Central memory CD8-positive, alpha-beta T cell (primary cell): Measurements from ENCODE around the gene TUBA3D.
"Not testable (repeated sequence)": the region's sequence is repeated elsewhere in the genome, so short reads cannot be mapped to it uniquely, and the experiment has no call there.

Source experiments
- ATAC-seq: fragments of 150-1000 bp; cut with Tn5 transposase; replicated peaks from 2 replicates; pipeline ENCODE4 v1.10.0; 2022; ENCODE audit warnings: mild to moderate bottlenecking, moderate FRiP score, moderate number of reproducible peaks; ENCODE audit not compliant: poor library complexity, severe bottlenecking; ENCODE audit errors: extremely low read depth
- DNase-seq, 2 donors: peaks; one replicate each; pipeline ENCODE4 v3.0.0; 2021; ENCODE audit warnings: low spot score in 2 of 2
- H3K27ac Mint-ChIP-seq: one replicate; pipeline ENCODE4 v1.8.0; 2022; ENCODE audit warnings: low read depth, mild to moderate bottlenecking, moderate library complexity, mixed read lengths
- H3K27me3 Mint-ChIP-seq: one replicate; pipeline ENCODE4 v1.8.0; 2022; ENCODE audit warnings: mixed read lengths
- H3K36me3 Mint-ChIP-seq: one replicate; pipeline ENCODE4 v1.8.0; 2022; ENCODE audit warnings: mild to moderate bottlenecking, moderate library complexity, mixed read lengths; ENCODE audit not compliant: insufficient read depth
- H3K4me1 Mint-ChIP-seq: one replicate; pipeline ENCODE4 v1.8.0; 2022; ENCODE audit warnings: mixed read lengths
- H3K4me3 Mint-ChIP-seq: one replicate; pipeline ENCODE4 v1.8.0; 2022; ENCODE audit warnings: mild to moderate bottlenecking, moderate library complexity, mixed read lengths
- H3K9me3 Mint-ChIP-seq: one replicate; pipeline ENCODE4 v1.8.0; 2022; ENCODE audit warnings: mixed read lengths

Gene TUBA3D

DNA sequence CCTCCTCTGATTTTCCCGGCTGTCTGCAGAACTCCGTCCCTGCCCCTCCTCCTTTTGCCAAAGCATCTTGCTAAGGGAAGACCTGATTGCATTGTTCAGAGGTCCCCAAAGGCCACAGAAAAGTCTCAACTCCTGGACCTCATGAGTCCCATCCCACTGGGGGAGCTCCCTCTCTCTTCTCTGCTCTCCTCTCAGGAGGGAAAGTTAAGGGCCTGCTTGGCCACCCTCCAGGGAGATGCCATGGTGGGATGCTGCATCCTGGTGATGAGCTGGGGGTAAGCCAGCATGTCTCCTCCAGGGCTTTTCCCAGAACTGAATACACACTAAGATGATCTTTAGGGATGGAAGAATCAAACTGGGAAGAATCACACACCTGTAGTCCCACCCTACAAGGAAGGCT, 2.7 kb upstream of the TUBA3D start:
- not testable (repeated sequence) for DNase-seq, H3K36me3 Mint-ChIP-seq, H3K4me1 Mint-ChIP-seq, ATAC-seq, H3K9me3 Mint-ChIP-seq, H3K27ac Mint-ChIP-seq, H3K27me3 Mint-ChIP-seq, H3K4me3 Mint-ChIP-seq

DNA sequence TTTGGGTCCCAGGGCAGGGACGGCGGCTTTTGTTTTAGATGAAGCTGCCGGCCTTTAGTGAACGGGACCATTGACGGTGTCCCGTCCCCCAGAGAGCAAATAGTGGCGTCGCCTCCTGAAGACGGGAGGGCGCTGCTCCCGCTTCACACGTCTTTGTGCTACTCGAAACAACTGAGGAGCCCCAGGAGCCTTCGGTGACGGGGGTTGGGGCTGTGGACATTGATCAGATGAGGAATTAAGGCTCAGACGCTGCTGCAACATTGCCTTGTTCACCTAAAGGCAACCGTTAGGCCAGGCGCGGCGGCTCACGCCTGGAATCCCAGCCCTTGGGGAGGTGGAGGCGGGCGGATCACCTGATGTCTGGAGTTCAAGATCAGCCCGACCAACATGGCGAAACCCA, 444 bp downstream of the TUBA3D start:
- H3K4me3 Mint-ChIP-seq, DNase-seq, H3K36me3 Mint-ChIP-seq, H3K27me3 Mint-ChIP-seq, H3K27ac Mint-ChIP-seq, H3K4me1 Mint-ChIP-seq, H3K9me3 Mint-ChIP-seq, ATAC-seq: not testable (repeated sequence)

DNA sequence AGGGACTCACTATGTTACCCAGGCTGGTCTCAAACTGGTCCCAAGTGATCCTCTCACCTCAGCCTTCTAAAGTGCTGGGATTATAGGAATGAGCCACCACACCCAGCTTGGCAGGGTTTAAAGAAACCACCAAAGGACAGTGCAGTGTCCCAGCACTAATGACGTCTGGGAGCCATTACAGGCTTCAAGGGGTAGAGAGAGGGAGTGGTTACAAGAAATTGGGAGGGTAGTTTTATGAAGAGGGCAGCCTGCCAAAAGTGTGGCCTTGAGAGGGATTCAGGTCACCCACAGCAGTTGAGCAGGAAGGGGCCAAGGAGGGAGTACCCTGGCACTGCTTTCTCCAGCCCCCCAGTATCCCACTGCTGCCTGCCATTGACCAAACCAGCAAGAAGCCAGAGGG, 1.3 kb downstream of the TUBA3D start:
- ATAC-seq = not testable (repeated sequence)

DNA sequence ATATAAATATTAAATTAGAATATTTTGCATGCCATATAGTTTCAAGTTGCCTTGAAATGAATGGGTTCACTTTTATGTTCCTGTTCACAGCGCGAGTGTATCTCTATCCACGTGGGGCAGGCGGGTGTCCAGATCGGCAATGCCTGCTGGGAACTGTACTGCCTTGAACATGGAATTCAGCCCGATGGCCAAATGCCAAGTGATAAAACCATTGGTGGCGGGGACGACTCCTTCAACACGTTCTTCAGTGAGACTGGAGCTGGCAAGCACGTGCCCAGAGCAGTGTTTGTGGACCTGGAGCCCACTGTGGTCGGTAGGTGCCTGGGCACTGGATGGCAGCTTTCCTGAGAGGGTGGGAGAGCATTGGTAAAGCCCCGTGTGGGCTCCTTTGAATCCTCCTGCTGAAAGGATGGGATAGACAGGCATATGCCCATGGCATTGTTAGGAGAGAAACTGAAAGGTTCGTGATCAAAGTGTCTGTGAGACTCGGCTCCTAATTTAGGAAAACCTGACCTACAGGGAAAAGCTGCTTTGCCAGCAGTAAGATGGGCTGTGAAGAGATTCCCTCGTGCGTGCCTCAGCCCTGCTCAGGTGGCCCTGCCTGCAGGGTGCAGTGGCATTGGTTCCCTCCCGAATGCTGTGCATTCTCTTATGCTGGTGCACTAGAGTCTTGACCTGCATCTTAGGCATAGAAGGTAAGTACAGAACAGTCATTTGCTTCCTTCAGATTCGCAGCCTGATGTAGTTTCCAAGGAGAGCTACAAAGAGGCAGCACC, 2.3 kb downstream of the TUBA3D start:
- not testable (repeated sequence) for H3K4me3 Mint-ChIP-seq, ATAC-seq, DNase-seq, H3K27me3 Mint-ChIP-seq, H3K4me1 Mint-ChIP-seq, H3K36me3 Mint-ChIP-seq, H3K9me3 Mint-ChIP-seq, H3K27ac Mint-ChIP-seq

More for the DNA sequence above, 1.3 kb downstream of the TUBA3D start:
- H3K9me3 Mint-ChIP-seq, H3K27me3 Mint-ChIP-seq, H3K36me3 Mint-ChIP-seq, H3K27ac Mint-ChIP-seq, H3K4me1 Mint-ChIP-seq, H3K4me3 Mint-ChIP-seq, DNase-seq: not testable (repeated sequence)

DNA sequence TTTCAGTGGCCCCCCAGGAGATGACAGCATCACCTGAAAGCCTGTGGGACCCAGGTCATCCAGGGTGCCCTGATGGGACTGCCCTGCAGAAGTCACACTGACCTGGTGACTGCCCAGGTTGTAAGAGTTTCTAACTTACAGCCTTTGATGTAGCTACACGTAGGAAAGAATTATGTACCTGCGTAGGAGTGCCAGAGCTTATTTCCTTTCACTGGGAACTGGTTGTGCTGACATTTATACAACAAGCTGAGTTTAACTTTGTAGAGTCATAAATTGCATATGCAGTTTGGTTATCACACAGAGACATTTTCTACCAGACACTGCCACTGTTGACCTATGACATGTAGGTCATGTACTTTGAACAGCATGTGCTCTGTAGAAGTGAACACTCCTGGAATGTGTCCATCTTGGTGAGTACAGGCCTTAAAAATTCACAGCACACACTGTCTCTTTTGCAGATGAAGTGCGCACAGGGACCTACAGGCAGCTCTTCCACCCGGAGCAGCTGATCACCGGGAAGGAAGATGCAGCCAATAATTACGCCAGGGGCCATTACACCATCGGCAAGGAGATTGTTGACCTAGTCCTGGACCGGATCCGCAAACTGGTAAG, 3.0 kb downstream of the TUBA3D start:
- not testable (repeated sequence) for H3K27me3 Mint-ChIP-seq, H3K4me3 Mint-ChIP-seq, H3K4me1 Mint-ChIP-seq, H3K9me3 Mint-ChIP-seq, H3K27ac Mint-ChIP-seq, DNase-seq, H3K36me3 Mint-ChIP-seq, ATAC-seq

DNA sequence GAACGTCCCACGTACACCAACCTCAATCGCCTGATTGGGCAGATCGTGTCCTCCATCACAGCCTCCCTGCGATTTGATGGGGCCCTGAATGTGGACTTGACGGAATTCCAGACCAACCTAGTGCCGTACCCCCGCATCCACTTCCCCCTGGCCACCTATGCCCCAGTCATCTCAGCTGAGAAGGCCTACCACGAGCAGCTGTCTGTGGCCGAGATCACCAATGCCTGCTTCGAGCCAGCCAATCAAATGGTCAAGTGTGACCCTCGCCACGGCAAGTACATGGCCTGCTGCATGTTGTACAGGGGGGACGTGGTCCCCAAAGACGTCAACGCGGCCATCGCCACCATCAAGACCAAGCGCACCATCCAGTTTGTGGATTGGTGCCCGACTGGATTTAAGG, 4.4 kb downstream of the TUBA3D start:
- H3K9me3 Mint-ChIP-seq, ATAC-seq, DNase-seq, H3K27me3 Mint-ChIP-seq, H3K36me3 Mint-ChIP-seq, H3K27ac Mint-ChIP-seq, H3K4me3 Mint-ChIP-seq, H3K4me1 Mint-ChIP-seq: not testable (repeated sequence)

DNA sequence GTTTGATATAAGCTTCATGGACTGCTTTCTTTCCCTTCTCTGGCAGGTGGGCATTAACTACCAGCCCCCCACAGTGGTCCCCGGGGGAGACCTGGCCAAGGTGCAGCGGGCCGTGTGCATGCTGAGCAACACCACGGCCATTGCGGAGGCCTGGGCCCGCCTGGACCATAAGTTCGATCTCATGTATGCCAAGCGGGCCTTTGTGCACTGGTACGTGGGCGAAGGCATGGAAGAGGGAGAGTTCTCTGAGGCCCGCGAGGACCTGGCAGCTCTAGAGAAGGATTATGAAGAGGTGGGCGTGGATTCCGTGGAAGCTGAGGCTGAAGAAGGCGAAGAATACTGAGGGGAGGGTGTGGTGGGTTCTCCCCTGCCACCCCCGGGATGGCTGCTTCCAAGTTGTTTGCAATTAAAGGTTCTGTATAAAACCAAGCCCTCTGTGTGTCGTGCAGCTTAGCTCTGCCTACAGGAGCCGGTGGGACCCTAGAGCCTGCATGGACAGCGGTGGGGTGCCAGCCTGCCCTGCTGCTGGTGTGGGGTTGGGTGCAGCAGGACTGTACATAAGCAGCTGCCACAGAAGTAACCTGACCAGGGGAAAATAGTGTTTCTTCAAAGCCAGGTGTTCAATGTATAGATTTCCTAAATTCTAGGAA, 6.7 kb downstream of the TUBA3D start:
- not testable (repeated sequence) for H3K27me3 Mint-ChIP-seq, H3K4me3 Mint-ChIP-seq, H3K9me3 Mint-ChIP-seq, H3K27ac Mint-ChIP-seq, DNase-seq, H3K36me3 Mint-ChIP-seq, ATAC-seq, H3K4me1 Mint-ChIP-seq

DNA sequence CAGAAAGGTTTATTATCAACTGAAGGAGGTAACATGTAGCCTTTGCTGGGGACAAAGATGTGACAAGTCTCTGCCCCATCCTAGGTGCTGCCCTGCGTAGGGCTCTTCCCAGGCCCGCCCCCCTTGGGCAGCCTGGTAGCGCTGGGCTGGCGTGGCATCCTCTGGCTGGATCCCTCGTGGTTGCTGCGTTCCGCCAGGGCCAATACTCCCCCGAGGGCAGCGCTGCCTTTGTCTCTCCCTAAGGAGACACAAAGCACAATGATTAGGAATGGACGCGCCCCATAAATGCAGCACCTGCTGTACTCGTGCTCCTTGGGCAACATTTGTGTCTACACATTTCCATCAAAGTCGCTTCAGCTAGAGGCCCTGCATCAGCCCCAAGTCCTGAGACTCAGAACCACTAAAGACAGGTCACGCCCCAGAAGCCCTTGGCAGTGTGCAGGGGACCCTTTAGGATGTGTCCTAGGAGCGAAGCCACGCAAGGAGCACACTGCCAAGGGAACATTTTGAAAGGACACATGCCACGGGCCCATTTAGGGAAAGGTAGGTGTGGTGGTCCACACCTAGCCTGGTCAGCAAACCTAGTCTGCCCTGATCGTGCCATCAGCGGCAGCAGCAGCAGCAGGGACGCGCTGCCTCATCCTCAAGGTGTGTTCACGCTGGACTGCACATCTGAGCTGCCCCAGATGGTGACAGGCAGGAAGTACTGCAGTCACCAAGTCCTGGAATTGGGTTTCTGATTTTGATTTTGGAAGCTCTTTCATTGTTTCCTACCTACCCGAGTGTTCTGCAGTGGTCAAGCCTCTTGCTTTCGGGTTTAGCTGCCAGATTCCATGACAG, 8.3 kb downstream of the TUBA3D start:
- Mint-ChIP-seq H3K4me1 (peaks cover 14% of the 10 kb centered on the region), H3K36me3 (peaks cover 11% of the 10 kb centered on the region)
- H3K27ac Mint-ChIP-seq, H3K4me3 Mint-ChIP-seq, DNase-seq, ATAC-seq, H3K27me3 Mint-ChIP-seq, H3K9me3 Mint-ChIP-seq: not testable (repeated sequence)

DNA sequence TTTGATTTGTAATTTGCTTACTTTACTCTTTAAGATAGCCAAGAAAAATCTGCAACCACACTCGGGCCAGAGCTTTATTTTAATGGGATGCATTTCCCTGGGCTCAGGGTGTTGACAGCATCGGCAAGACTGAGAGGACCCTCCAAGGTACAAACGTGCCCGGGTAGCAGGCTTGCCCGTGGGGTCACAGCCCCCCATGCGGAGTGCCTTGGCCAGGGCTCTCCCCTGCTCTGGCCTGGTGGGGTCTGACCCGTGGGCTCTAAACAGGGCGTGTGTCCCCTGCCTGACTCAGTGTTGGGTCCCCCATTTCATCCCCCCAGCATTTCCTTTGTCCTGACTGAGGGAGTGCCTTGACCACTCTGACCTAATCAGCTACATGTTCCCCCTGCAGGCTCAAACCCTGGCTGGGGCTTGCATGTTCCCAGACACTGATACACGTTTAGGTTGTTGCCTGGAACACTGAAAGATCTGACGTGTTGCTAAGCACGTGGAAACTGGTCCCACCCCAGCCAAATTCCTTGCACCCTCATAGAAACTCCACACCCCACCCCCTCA, 9.1 kb downstream of the TUBA3D start:
- H3K9me3 Mint-ChIP-seq, ATAC-seq, DNase-seq, H3K27me3 Mint-ChIP-seq, H3K4me3 Mint-ChIP-seq, H3K27ac Mint-ChIP-seq: not testable (repeated sequence)
- Mint-ChIP-seq H3K36me3 (peaks cover 13% of the 10 kb centered on the region), H3K4me1 (peaks cover 14% of the 10 kb centered on the region)

DNA sequence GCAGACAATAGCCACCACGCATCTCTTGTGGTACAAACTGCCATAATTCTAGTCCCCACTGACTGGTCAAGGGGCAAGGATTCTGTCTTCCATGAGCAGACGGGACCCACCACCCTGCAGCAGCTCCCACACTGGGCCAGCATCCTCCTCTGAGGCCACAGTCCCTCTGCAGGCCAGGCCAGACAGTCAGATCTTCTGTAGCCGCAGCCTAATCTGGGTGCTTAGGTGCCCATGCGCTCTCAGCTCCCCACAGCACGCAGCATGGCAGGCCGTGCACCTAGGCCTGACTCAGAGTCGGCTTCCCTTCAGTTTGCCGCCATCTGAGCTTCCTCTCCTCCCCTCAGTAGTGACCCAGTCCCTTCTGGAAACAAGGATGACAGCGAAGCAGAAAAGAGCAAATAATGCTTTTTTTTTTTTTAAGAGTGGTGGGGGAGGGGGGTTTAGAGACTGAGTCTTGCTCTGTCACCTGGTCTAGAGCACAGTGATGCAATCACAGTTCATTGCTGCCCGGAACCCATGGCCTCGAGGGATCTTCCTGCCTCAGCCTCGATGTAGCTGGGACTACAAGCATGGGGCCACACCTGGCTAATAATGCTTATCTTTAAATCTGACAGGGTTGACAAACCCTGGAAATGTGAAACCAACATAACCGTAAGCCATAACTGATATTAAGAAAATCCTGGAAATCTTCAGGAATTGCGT, 10.4 kb downstream of the TUBA3D start:
- not testable (repeated sequence) for H3K9me3 Mint-ChIP-seq

DNA sequence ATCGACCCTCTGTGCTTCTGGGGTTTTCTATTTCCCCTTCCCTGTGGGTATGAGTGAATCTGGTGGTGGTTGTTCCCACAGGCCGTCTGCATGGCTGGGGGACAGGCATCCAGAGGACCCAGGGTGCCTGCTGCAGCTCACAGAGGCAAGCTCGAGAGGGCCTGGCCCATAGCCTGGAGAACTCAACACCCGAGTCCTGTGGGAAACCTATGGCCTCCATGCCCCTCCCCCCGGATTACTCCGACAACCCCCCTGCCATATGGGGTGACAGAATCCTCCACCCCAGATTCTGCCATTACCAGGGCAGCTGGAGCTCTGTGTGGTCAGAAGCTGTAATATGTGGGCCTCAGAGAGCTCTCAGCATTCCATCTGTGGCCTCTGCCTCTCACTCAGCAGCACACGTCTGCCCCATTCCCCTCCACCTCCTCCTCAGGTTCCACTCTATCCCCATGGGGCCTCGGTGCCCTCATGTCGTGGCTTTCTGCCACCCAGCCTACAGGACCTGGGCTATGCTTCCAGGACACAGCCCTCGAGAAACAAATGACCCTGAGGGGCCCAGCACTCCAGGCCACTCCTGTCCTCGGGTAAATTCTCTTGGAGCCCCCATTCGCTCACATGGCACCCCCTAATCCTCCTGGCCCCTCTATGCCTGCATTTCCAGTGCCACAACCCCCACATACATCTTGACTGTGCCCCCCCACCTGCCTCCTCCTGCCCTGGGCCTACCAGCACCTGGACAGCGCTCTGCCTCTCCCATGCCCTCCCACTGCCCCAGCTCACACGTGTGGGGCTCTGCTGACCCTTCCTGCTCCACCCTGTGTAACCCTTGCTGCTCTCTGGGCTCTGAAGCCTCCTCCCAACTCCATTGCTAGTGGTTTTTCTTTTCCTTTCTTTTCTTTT, 12.6 kb downstream of the TUBA3D start:
- Mint-ChIP-seq H3K36me3 (peaks cover 23% of the 10 kb centered on the region), H3K4me3 (no peak overlapping the region), H3K27me3 (no peaks in the 10 kb centered on the region), H3K9me3 (no peaks in the 10 kb centered on the region), H3K4me1 (peaks cover 36% of the 10 kb centered on the region), H3K27ac (peak overlapping the region; percentile 59)
- DNase-seq = no peak
- no peak for ATAC-seq

More for the DNA sequence above, 10.4 kb downstream of the TUBA3D start:
- Mint-ChIP-seq H3K36me3 (peaks cover 19% of the 10 kb centered on the region), H3K4me1 (peaks cover 28% of the 10 kb centered on the region)
- H3K4me3 Mint-ChIP-seq, H3K27me3 Mint-ChIP-seq, DNase-seq, H3K27ac Mint-ChIP-seq, ATAC-seq: not testable (repeated sequence)
